G401.6 (cell line): ENCODE data around the gene UVRAG.
A peak's percentile ranks its signal among the peaks of the same experiment; 100 is the strongest.

Experiments used
- FAIRE-seq: peaks from 2 replicates; lab custom pipeline; 2012; peaks lifted over from hg19 to GRCh38; lab: Jason Lieb, UNC

UVRAG gene

DNA sequence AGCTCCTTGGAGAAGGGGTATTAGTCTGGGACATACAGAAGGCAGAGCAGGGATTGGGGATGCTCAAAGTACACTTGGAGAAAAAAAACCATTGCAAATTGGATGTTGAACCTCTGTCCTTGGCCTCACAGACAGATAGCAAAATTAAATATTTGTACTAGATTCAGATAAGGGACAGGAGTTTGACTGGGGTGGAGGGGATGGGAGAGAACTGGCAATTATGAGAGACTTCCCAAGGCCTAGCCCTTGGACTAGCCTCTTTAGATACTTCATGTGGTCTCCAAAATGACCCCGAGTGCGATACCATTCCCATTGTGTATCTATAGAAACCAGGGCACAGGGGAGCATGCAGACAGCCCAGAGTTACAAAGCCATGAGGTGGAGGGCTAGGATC lies 30.9 kb upstream of the UVRAG start:
- no peak for FAIRE-seq

DNA sequence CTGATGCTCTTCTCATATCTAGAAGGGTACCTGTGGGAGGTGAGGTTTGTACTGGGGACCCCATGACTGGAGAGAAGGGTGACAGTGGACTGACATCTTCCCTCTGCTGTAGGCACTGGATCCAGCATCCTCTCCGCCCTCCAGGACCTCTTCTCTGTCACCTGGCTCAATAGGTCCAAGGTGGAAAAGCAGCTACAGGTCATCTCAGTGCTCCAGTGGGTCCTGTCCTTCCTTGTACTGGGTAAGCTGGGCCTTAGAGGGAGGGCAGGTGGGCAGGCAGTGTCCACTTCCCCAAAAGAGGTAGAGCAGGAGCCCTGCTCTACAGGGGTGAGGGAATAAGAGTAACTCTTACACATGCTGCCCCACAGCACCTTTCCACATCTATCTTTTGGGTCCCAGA lies 30.5 kb upstream of the UVRAG start:
- FAIRE-seq = no peak

DNA sequence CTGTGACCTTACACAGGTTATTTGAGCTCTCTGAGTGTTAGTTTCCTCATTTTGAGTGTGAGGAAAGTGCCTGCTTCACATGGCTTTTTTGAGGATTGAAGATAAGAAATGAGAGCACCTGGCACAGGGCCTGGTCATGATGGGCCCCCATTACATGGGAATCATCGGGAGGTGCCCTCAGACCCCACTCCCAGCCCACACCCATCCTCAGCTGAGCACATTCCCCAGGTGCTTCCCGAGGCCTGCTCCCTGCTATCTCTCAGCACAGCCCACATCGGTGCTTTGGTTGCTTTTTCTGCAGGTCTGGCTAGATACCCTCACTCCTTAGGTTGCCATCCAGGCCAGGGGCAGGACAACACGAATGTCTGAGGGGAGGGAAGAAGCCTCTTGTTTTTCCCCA lies 29.8 kb upstream of the UVRAG start:
- no peak for FAIRE-seq

DNA sequence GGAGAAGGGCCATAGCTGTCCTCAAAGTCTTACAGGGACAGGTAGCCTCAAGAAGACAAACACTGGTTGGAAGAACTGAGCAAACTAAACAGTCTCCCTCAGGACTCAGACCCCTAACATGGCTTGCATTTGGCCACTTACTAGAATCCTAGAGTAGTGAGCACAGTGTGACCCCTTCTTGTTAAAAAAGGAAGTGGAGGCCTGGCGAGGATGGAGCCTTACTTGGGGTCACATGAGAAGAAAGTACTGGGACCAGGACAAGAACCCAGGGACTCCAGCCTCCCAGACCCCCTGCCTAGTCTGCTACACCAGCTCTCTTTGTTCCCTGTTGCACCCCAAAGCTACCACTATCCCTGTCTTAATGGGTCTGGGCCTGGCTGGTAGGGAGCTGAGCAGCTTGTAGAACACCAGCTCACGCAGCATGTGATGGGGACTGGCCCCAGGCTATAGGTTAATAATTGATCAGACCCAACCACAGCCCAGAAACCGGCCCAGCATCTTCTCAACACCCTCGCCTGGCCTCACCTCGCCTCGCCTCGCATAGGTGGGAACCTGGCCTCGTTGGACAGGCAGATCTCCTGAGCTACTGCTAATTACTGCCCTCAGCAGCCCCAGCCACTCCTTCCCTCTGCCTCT lies 28.8 kb upstream of the UVRAG start:
- FAIRE-seq = no peak

DNA sequence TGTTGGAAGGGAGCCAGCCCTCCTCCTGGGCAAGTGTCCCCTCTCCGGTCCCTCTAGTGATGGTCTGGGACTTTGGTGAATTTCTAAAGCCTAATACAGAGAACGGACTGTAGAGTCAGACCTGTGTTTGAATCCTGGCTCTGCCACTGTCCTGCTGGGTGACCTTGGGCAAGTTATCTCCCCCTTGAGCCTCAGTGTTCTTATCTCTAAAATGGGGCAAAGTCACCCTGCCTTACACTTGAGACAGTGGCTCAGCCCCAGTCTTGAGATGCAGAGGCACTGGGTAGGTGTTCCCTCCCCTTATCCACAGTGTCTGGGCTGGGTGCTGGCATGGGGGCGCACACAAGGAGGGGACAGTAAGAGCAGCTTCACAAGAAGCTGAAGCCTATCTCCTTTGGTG lies 25.5 kb upstream of the UVRAG start:
- FAIRE-seq = no peak

DNA sequence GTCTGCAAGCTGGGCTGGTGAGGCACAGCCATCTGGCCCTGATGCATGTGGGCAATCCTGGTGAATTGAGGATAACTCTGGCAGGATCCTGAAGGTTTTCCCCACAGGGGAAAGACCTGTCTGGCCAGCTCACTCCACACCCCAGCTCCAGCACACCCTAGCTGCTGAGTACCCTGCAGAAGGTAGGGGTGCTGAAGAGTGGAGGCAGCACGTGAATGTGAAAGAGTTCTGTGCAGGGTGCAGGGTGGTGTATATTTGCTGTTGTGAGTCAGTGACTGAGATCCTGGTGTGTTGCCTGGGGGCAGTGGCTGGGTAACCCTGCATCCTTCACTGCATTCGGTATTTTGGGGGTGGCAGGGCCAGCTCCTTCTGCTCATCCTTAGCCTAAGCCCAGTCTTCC lies 24.0 kb upstream of the UVRAG start:
- no peak for FAIRE-seq

- no peak for FAIRE-seq
Observed at GRCh38 chr11:75792127-75792731, 22.8 kb upstream of the UVRAG start.

GRCh38 chr11:75792997-75793800 lies 21.8 kb upstream of the UVRAG start:
- FAIRE-seq = no peak

DNA sequence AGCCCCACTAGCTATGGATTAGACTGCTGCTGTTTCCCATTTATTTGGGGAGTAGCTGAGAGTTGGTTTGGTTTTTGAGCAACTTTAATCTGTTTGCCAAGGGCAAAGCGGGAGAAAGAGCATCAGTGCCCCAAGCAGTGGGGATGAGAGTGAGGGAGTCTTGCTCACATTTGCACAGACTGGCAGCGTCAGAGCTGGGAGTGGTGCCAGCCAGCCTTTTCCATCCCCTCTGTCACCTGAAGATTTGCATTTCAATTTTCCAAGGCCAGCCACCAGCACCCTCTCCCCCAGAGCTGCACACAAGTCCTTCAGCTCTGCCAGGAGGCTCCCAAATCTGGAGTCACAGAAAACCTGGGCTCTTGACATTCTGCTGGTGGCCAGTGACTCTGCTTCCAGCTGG lies 21.0 kb upstream of the UVRAG start:
- no peak for FAIRE-seq

DNA sequence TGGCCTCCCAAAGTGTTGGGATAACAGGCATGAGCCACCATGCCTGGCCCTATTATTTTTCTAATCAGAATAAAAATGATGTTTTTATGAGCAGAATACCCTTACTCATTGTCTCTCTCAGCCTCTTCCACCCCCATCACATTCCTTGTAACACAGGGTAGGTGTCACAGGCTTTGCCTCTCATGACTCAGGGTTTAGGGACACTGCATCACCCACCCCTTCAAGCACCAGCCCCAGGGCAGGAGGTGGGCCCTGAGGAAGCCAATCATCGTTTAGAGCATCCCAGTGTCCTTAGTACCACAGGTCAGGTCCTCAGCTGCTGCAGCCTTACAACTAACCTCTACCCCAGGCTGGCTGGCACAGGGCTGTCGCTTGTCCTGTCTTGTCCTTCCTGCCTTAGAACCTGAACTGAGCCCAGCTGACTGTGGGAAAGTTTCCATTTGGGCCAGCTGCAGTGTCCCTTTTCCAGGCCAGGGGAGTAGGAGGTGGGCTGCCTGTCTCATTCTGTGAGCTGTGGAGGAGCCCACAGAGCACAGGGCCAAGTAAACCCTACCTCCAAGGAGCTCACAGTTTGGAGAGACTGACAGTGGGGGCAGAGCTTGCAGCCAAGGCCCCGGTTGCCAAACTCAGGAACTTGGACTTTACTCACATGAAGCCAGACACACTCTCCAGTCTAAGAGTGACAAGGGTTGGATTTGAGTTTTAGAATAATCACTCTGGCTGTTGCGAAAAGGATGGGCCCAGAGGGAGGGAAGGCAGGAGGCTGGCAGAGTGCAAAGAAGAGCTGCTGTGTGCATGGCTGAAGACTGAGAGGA lies 19.5 kb upstream of the UVRAG start:
- FAIRE-seq = no peak

- FAIRE-seq = no peak
Observed at GRCh38 chr11:75796091-75796435, 18.9 kb upstream of the UVRAG start.

DNA sequence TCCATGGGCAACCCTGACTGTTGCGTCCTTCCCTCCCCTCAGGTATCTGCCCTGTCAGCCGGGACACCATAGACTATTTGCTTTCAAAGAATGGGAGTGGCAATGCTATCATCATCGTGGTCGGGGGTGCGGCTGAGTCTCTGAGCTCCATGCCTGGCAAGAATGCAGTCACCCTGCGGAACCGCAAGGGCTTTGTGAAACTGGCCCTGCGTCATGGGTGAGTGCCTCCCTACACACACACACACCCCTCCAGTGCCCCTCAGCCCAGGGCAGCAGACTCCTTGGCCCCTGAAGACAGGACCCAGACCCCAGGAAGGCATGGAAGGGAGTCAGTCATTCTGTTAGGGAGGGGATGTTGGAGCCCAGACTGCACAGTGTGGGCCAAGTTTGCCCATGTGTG lies 17.9 kb upstream of the UVRAG start:
- FAIRE-seq = no peak

DNA sequence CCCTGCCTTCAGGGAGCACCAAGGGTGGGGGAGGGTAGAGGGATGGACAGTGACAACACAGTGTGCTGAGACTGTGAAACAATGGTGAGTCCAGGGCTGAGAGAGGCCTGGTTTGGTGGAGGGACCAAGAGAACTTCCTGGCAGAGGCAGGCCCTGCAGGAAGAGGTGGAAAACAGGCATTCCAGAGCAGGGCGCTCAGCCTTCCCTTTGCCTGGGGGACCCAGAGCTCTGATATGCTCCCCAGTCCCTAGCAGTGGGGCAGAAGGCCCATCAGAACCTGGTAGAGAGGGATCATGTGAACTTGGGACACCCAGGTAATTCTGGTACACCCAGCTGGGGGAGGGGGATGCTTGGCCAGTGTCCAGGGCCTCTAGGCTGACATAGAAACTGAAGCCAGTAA lies 17.2 kb upstream of the UVRAG start:
- FAIRE-seq = no peak

DNA sequence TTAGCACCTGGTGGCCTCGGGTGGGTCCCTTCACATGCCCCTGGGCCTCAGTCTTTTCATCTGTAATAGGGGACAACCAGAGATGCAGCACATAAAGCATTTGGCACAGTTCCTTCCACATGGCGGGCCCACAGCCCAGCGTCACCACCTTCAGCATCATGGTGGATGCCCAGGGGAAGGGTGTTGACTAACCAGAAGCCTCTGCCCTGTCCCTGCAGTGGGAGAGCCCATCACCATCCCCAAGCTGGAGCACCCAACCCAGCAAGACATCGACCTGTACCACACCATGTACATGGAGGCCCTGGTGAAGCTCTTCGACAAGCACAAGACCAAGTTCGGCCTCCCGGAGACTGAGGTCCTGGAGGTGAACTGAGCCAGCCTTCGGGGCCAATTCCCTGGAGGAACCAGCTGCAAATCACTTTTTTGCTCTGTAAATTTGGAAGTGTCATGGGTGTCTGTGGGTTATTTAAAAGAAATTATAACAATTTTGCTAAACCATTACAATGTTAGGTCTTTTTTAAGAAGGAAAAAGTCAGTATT lies 14.8 kb upstream of the UVRAG start:
- no peak for FAIRE-seq

GRCh38 chr11:75800728-75801361 lies 14.2 kb upstream of the UVRAG start:
- no peak for FAIRE-seq

DNA sequence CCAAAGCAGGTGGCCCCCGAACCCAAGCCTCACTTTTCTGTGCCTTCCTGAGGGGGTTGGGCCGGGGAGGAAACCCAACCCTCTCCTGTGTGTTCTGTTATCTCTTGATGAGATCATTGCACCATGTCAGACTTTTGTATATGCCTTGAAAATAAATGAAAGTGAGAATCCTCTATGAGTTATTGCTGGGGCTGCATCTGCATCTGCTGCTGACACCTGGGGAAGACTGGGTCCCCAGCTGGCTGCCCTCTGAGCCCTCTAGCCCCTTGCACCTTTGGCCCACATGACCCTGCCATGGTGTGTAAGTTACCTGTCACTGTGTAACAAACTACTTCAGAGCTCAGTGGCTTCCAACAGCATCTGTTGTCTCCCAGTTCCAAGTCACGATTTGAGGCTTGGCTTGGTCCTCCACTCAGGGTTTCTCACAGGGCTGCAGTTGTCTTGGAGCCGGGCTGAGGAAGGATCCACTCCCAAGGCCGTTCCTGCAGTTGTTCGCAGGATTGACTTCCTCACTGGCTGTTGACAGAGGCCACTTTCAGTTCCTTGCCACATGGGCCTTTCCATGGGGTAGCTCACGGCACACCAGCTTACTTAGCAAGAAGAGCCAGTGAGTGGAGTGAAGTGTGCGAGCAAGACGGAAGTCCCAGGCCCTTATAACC lies 13.5 kb upstream of the UVRAG start:
- FAIRE-seq = no peak

- FAIRE-seq = no peak
Observed at GRCh38 chr11:75802021-75802912, 12.7 kb upstream of the UVRAG start.

DNA sequence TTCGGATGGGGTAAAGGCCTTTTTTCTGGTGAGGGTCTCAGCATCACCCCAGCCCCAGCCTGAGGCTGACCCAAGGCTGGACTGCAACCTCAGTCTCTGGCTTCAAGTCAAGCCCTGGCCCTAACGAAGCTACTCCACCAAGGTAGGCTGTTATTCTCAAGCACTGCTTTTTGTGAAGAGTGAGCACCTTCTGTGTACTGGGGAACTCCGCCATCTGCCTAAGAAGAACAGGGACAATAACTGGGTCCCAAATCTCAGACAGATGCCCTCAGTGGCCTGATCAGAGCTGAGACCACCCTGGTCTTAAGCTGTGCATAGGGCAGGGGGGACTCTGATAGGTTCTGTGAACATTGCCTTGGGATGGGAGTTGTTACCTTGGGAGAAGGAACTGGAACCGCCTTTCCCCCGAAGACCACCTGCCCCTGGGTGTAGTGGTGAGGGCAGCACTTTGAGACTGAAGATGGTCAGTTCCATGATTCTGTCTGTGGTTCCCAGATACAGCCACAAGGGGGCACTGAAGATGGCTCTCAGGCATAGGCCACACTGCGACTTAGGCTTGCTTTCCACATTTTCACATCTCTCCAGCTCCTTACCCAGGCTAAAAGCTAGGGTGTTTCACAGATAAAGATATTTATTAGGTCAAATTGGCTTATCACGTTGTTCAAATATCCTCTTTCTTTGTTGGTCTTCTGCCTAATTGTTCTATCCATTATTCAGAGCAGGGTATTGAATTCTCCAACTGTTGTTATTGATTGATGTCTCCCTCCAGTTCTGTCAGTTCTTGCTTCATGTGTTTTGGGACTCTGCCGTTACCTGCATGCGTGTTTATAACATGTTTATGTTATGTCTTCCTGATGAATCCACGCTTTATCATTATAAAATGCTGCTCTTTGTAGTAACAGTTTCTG lies 11.8 kb upstream of the UVRAG start:
- peak; percentile 72 for FAIRE-seq

GRCh38 chr11:75809111-75809510 lies 5.9 kb upstream of the UVRAG start:
- no peak for FAIRE-seq

GRCh38 chr11:75809991-75810390 lies 5.0 kb upstream of the UVRAG start:
- FAIRE-seq = no peak
